GM12864 (cell line): ENCODE data around the gene GJA4.
"Not testable (repeated sequence)": the region's sequence is repeated elsewhere in the genome, so short reads cannot be mapped to it uniquely, and the experiment has no call there.

ENCODE experiments used
- DNase-seq: peaks from one replicate; pipeline ENCODE4 v3.0.0-alpha.2; 2011; ENCODE audit warnings: low read depth
- H3K4me3 ChIP-seq: 2 replicates; pipeline ENCODE4 v1.5.1; 2011; ENCODE audit warnings: mild to moderate bottlenecking, low read depth, low read length, control low read depth
- CTCF ChIP-seq: IDR thresholded peaks from 2 replicates; pipeline ENCODE4 v1.5.1; 2011; ENCODE audit warnings: low read depth, mild to moderate bottlenecking, moderate library complexity, low read length, control low read depth, inconsistent platforms; ENCODE audit errors: missing control alignments

The GJA4 gene

GRCh38 chr1:34806396-34806795 is 13.6 kb downstream of the GJA4 start:
- no peak for TF ChIP-seq CTCF
- no peak for DNase-seq
- H3K4me3 ChIP-seq = no peak overlapping the region

- DNase-seq = no peak
- H3K4me3 ChIP-seq = no peak overlapping the region
- no peak for TF ChIP-seq CTCF
Measured at GRCh38 chr1:34808051-34808810, 15.4 kb downstream of the GJA4 start.

GRCh38 chr1:34810781-34811180 is 18.0 kb downstream of the GJA4 start:
- not testable (repeated sequence) for DNase-seq, H3K4me3 ChIP-seq

GRCh38 chr1:34816332-34816731 is 23.5 kb downstream of the GJA4 start:
- TF ChIP-seq CTCF = no peak
- no peak for DNase-seq
- no peak overlapping the region for H3K4me3 ChIP-seq

- DNase-seq = no peak
- no peak for TF ChIP-seq CTCF
- no peak overlapping the region for H3K4me3 ChIP-seq
Measured at GRCh38 chr1:34816778-34817177, 24.0 kb downstream of the GJA4 start.

- not testable (repeated sequence) for DNase-seq
Measured at GRCh38 chr1:34818862-34819261, 26.1 kb downstream of the GJA4 start.

GRCh38 chr1:34822202-34822601 is 29.4 kb downstream of the GJA4 start:
- TF ChIP-seq CTCF = no peak
- no peak overlapping the region for H3K4me3 ChIP-seq
- DNase-seq = no peak

More at GRCh38 chr1:34818862-34819261, 26.1 kb downstream of the GJA4 start:
- not testable (repeated sequence) for H3K4me3 ChIP-seq

- DNase-seq = no peak
- no peak overlapping the region for H3K4me3 ChIP-seq
- no peak for TF ChIP-seq CTCF
Measured at GRCh38 chr1:34824817-34825454, 32.1 kb downstream of the GJA4 start.
